NCI-H1436 treated with DMSO at 0.1 percent for 48 hours (cell line): ENCODE data around the gene REPIN1.
"Not testable (repeated sequence)": the region's sequence is repeated elsewhere in the genome, so short reads cannot be mapped to it uniquely, and the experiment has no call there.

Source experiments
- DNase-seq: peaks from one replicate; lab custom pipeline; 2025; lab: John Stamatoyannopoulos, UW

Gene REPIN1

DNA sequence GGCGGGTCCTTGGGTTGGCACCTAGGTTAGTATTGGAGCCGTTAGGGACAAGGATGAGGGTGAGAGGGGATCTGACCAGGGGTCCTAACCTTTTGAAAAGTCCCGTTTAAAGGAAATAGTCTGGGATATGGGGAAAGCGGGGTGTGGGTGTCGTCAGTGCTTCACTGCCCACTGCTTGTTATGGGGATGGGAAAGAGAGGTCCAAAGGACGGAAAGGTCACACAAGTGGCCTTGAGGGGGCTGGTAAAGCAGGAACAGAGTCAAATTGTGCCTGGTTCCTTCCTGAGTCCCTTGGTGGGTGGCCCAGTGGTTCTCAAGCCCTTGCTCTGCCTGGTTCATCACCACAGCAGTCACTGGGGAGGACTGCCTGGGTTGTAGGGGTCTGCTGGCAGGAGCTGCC, 7.9 kb downstream of the REPIN1 start:
- no peak for DNase-seq

DNA sequence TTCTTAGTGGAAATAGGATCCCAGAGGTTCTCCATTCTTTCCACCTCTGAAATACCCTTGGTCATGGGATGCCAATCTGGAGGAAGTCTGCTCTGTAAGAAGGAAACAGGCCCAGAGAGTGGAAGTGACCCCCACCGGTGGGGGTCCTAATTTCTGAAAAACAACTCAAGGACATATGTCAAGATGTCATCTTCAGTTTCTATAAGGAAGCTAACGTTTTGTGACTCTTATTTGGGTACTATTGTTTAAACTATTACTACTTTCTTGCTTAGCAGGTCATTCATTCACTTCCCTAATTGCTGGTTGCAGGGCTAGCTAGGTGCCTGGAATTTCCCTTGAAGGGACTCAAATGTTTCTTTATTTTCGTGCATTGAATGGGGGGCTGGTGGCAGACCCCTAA, 8.6 kb downstream of the REPIN1 start:
- no peak for DNase-seq

GRCh38 chr7:150377635-150378034, 9.0 kb downstream of the REPIN1 start:
- no peak for DNase-seq

GRCh38 chr7:150378115-150378852, 9.7 kb downstream of the REPIN1 start:
- no peak for DNase-seq

DNA sequence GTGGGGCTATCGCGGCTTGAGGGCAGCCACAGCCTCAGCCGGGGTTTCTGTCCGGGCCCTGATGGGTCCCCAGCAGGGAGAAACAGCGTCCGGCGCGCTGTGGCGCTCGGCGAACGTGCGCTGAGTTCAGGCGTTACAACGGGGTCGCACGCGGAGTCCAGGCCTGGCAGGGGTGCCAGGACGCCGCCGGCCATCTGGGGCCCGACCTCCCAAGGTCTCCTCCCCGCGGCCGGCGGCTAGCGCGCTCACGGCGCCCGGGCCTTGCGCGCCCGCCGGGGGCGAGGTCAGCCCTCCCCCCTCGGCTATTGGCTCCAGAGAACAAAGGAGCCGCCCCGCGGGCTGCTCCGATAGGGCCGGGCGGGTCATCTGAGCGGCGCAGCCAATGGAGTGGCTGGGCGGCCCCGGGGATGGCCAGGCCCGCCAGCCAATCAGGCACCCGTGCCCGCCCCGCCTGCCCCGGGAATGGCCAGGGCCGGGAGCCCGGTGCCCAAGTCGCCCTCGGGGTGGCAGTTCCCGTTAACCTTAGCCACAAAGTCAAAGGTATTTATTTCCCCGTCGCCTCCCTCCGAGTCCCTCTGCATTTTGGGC, 10.3 kb downstream of the REPIN1 start, which contains the start of gene ZNF775:
Gene ZNF775 (plus strand): TSS at position 478 of the 588 bp plus-strand sequence. CDS start 9,141 bp downstream, outside the sequence.
- DNase-seq, result peak; percentile 60

DNA sequence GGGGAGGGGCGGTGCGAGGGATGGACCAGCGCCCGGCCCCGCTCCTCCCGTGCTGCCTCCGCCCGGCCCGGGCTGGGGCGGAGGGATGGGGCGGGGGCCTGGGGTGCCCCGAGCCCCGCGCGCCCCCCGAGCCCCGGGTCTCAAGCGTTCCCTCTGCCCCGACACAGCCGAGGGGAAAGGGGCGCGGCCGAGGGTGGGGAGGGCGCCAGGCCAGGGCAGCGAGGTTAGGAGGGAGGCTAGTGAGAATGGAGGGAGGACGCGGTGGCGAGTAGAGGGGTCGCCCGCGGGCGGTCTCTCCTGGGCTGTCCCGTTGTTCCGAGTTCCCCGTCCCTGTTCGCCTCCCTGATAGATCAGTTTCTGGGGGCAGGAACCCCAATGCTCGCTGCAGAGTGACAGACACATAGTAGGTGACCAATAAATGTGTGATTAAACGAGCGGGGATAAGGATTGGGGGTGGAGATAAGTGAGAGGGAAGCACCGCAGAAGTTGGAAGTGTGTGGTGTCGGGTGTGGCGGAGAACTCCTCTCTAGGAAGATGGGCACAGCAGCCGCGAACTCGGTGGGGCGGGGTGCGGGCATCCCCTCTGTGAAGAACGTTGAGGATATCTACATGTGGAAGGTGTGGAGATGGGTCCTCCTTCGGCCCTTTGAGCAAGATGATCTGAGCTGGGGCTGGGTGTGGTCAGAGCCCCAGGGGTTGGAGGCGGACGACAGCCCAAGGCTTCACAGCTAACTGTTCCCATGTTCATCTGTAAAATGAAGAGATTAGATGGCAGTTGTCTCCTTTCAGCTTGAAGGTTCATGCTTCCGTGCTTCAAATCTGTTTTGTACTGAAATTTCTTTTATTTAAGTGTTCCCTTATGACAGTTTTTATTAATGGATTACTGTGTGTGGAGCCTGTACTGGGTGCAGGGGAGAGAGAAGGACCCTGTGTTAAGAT, 11.1 kb downstream of the REPIN1 start:
- no peak for DNase-seq

- DNase-seq, result no peak
These were observed 11.8 kb downstream of the REPIN1 start for GRCh38 chr7:150380463-150380862.

DNA sequence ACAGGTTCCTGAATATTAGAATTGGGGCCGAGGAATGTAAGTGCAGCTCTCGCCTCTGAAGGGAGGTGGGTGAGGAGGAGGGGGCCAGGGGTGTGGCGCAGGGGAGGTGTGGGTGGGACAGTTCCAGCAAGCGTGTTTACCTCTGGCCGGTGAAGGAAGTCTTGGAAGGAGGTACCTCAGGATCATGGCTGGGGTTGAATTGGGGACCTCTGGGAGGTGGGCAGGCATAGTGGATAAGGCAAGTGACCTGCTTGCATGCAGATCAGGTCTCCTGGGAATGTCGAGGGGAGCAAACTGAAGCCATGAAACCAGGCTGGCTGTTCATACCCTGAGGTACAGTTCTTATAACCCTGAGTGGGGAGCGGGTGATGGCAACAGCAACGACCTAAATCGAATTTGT, 12.5 kb downstream of the REPIN1 start:
- no peak for DNase-seq

DNA sequence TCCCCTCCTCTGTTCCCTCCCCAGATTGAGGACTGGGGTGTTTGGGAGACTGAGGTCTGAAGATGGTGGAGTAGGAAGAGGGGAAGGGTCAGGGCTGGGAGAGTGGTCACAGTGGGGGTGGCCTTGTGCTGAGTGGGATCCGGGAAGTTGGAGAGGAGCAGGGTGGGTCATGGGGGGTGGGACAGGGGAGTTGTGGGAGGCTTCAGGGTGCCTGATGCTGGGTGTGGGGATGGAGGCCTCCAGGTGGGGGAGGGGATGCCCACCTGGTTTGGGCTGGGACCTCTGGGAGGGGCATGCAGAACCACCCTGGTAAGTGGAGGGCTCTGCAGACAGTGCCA, 13.1 kb downstream of the REPIN1 start:
- DNase-seq, result no peak

- DNase-seq, result no peak
These were observed 13.7 kb downstream of the REPIN1 start for GRCh38 chr7:150382123-150382843.

- no peak for DNase-seq
These were observed 14.2 kb downstream of the REPIN1 start for GRCh38 chr7:150382844-150383225.

DNA sequence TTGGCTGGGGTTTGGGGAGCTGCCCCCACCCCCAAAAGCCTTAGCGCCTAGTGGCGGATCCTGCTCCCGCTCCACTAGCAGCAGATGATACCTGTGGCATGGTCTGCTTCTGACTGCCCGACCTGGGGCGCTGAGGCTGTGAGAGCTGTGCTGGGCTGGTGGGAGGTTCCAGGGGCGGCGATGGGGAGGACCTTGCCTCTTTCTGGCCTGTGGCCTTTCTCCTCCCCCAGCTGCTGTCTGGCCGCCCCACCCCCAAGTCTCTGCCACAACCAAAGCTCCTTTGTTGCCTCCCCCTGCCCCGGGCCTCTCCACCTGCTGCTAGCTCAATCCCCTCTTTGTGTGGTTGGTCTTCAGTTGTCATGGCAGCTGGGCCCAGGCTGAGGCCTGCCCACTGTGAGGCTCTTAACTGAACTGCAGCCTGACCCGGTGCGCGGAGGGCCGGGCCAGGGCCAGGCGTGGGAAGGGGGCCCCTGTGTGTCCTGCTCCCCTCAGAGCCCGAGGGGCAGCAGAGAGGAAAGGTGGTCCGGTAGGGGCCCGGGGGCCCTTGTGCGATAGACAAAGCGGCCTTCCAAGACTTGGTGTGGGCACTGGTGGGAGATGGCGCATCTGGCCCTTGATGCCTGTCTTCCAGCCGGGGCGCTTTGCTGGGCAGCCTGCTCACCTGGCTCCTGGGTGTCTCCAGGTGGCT, 15.2 kb downstream of the REPIN1 start:
- no peak for DNase-seq

GRCh38 chr7:150384406-150385301, 16.0 kb downstream of the REPIN1 start:
- no peak for DNase-seq

- DNase-seq, result no peak
These were observed 16.7 kb downstream of the REPIN1 start for GRCh38 chr7:150385302-150385723.

- not testable (repeated sequence) for DNase-seq
These were observed 17.3 kb downstream of the REPIN1 start for GRCh38 chr7:150385884-150386283.

DNA sequence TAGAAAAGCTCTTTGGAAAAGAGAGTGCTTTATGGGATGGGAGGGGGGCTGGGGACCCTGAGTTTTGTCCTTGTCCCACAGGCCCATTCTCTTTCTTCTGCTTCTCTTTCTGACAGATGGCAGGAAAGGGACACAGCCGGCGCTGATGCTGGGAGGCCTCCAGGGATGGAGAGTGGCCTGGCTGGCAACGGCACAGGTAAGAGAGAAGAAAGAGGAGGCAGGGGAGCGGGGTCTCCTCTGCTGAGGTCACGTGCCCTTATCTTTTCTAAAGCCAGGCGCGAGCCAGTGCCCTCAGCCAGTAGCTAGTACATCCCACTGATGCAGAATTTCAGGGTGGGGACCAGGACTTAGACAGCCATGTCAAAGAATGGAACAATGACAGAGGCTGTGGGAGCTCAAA, 19.7 kb downstream of the REPIN1 start:
- DNase-seq, result no peak

- no peak for DNase-seq
These were observed 20.3 kb downstream of the REPIN1 start for GRCh38 chr7:150388709-150389531.

- no peak for DNase-seq
These were observed 20.9 kb downstream of the REPIN1 start for GRCh38 chr7:150389532-150389816.

- no peak for DNase-seq
These were observed 21.6 kb downstream of the REPIN1 start for GRCh38 chr7:150390205-150390604.

DNA sequence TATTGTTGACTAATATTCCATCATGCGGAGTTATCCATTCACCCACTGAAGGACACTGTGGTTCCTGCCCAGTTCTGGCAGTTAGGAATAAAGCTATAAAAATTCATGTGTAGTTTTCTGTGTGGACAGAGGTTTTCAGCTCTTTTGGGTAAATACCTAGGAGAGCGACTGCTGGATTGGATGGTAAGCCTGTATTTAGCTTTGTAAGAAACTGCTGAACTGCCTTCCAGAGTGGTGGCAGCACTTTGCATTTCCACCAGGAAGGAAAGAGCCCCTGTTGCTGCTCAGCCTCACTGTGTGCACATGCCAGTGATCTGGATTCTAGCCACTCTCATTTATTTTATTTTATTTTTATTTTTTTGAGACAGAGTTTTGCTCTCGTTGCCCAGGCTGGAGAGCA, 24.7 kb downstream of the REPIN1 start:
- DNase-seq, result no peak
